Thoracic aorta (tissue), 2 donors: ENCODE measurements around the gene LRP1B. TPM values are rescaled to one million over a fixed set of nuclear protein-coding genes. Genes with fewer than 3 reads are reported as not detected.

Experiments used
- ATAC-seq: fragments of 150-250 bp; one replicate; pipeline ENCODE4 v1.8.0; 2017; ENCODE audit warnings: low read depth; ENCODE audit not compliant: insufficient number of reproducible peaks, low FRiP score
- DNase-seq: peaks from one replicate; pipeline ENCODE4 v3.0.0-alpha.2; 2020; ENCODE audit warnings: low spot score
- H3K27ac ChIP-seq, 2 donors: fragments of 200-600 bp; sonication (generic); 1 replicate in 1 of 2; 2 replicates in 1 of 2; pipeline ENCODE4 v1.5.1; 2016; ENCODE audit warnings: mild to moderate bottlenecking in 2 of 2, moderate library complexity in 2 of 2
- H3K27me3 ChIP-seq: fragments of 200-600 bp; sonication (generic); replicated peaks from 2 replicates; pipeline ENCODE4 v1.6.0; 2016; ENCODE audit warnings: mild to moderate bottlenecking; ENCODE audit not compliant: insufficient read depth
- H3K36me3 ChIP-seq: fragments of 200-600 bp; sonication (generic); one replicate; pipeline ENCODE4 v1.5.1; 2016
- H3K4me1 ChIP-seq, 2 donors: fragments of 200-600 bp; sonication (generic); 1 replicate in 1 of 2; 2 replicates in 1 of 2; pipeline versions ENCODE4 v1.5.1 to v1.6.0; 2016; ENCODE audit warnings: low read depth in 2 of 2, mild to moderate bottlenecking in 1 of 2; ENCODE audit not compliant: control insufficient read depth in 1 of 2
- H3K4me3 ChIP-seq: fragments of 200-600 bp; sonication (generic); 2 replicates; pipeline ENCODE4 v1.5.1; 2016; ENCODE audit warnings: mild to moderate bottlenecking
- H3K9me3 ChIP-seq: fragments of 200-600 bp; sonication (generic); 2 replicates; pipeline ENCODE4 v1.5.1; 2016
- CTCF ChIP-seq: fragments of 200-600 bp; sonication (generic); IDR thresholded peaks from one replicate; pipeline ENCODE4 v1.5.1; 2019; ENCODE audit warnings: antibody characterized with exemption
- total RNA-seq, 2 donors: library from RNA; depleted of rRNA; stranded (reverse); fragments of >200 nt; gene quantifications; one replicate each; pipeline versions ENCODE4 v1.1.0 to v1.2.3, GENCODE V29; 2016

LRP1B gene
- total RNA-seq, 2 donors from 2014 or later: 0.27 to 0.28 TPM

GRCh38 chr2:140835079-140835478 lies 1295.7 kb downstream of the LRP1B start:
- Histone ChIP-seq H3K4me3 (no peak overlapping the region), H3K4me1 (no peaks in the 10 kb centered on the region), H3K27me3 (no peaks in the 10 kb centered on the region), H3K27ac (no peak overlapping the region), H3K9me3 (no peaks in the 10 kb centered on the region), H3K36me3 (no peaks in the 10 kb centered on the region)
- DNase-seq: no peak
- ATAC-seq: no peak
- no peak for TF ChIP-seq CTCF

- Histone ChIP-seq H3K9me3 (no peaks in the 10 kb centered on the region), H3K27ac (no peak overlapping the region), H3K4me1 (no peaks in the 10 kb centered on the region), H3K36me3 (no peaks in the 10 kb centered on the region), H3K27me3 (no peaks in the 10 kb centered on the region), H3K4me3 (no peak overlapping the region)
- ATAC-seq (no peak), DNase-seq (no peak)
- TF ChIP-seq CTCF: no peak
These were observed 1316.7 kb downstream of the LRP1B start for GRCh38 chr2:140814141-140814540.

GRCh38 chr2:140808820-140809219 lies 1322.0 kb downstream of the LRP1B start:
- Histone ChIP-seq H3K36me3 (no peaks in the 10 kb centered on the region), H3K27ac (no peak overlapping the region), H3K9me3 (no peaks in the 10 kb centered on the region), H3K4me3 (no peak overlapping the region), H3K27me3 (no peaks in the 10 kb centered on the region), H3K4me1 (no peaks in the 10 kb centered on the region)
- DNase-seq: no peak
- TF ChIP-seq CTCF: no peak
- ATAC-seq: no peak

- Histone ChIP-seq H3K27ac (no peak overlapping the region), H3K27me3 (no peaks in the 10 kb centered on the region), H3K36me3 (no peaks in the 10 kb centered on the region), H3K4me1 (no peaks in the 10 kb centered on the region), H3K4me3 (no peak overlapping the region), H3K9me3 (no peaks in the 10 kb centered on the region)
- no peak for ATAC-seq
- DNase-seq: no peak
- no peak for TF ChIP-seq CTCF
These were observed 1322.6 kb downstream of the LRP1B start for GRCh38 chr2:140808211-140808610.

GRCh38 chr2:140804700-140805260 lies 1326.0 kb downstream of the LRP1B start:
- ATAC-seq: no peak
- no peak for TF ChIP-seq CTCF
- Histone ChIP-seq H3K4me1 (no peaks in the 10 kb centered on the region), H3K27me3 (no peaks in the 10 kb centered on the region), H3K27ac (no peak overlapping the region), H3K36me3 (no peaks in the 10 kb centered on the region), H3K9me3 (no peaks in the 10 kb centered on the region), H3K4me3 (no peak overlapping the region)
- DNase-seq: no peak
